ENCODE results near the gene OCIAD2. TPM values are rescaled to one million over a fixed set of nuclear protein-coding genes. Genes with fewer than 3 reads are reported as not detected.

The OCIAD2 gene
- total RNA-seq, 1 experiment from 2014 or later, result 82.7 TPM

DNA sequence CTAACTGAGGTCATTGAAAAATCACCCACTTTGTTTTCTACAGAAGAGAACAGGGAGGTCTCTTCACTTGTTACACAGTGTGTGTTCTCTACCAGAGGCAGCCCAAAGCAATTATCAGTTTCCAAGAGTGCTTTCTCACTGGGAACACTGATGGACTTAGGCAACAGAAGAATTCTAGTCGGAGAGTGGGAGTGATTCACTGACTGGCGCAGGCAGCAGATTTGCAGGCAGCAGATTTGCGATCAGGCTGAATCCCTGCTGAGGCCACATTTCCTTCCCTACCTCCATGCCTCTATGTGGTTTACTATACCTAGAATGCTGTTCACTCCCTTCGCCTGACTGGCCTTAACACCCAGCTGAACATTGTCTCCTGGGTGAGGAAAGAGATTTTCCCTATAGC lies 6.6 kb downstream of the OCIAD2 start (continued):
- no peak for TF ChIP-seq E2F1 (CRISPR knock-in tag; IDR thresholded peaks at IDR 0.05)
- TF ChIP-seq MYBL2 (CRISPR knock-in tag; IDR thresholded peaks at IDR 0.05), result no peak
- TF ChIP-seq ELF4 (CRISPR knock-in tag; IDR thresholded peaks at IDR 0.05; ENCODE audit: low read depth), result no peak

GRCh38 chr4:48899432-48899749 lies 7.2 kb downstream of the OCIAD2 start:
- no peaks in the 10 kb centered on the region for H3K4me1 Mint-ChIP-seq
- DNase-seq (ENCODE audit: low spot score) (no peak), ATAC-seq (no peak)
- no peaks in the 10 kb centered on the region for H3K9me3 Mint-ChIP-seq
- H3K4me3 Mint-ChIP-seq, result no peak overlapping the region
- TF ChIP-seq STAT6 (CRISPR knock-in tag; conservative IDR thresholded peaks at IDR 0.05; ENCODE audit: low read depth), result no peak
- TF ChIP-seq PRRX2 (CRISPR knock-in tag; IDR thresholded peaks at IDR 0.05), result no peak
- TF ChIP-seq USF2 (CRISPR knock-in tag; IDR thresholded peaks at IDR 0.05), result no peak
- TF ChIP-seq GRHL2 (CRISPR knock-in tag; IDR thresholded peaks at IDR 0.05; ENCODE audit: insufficient replicate concordance, severe bottlenecking), result no peak
- no peak for TF ChIP-seq ATF1 (CRISPR knock-in tag; IDR thresholded peaks at IDR 0.05)
- no peak for TF ChIP-seq GABPB1 (CRISPR knock-in tag; IDR thresholded peaks at IDR 0.05)
- no peak for TF ChIP-seq ESRRA (CRISPR knock-in tag; IDR thresholded peaks at IDR 0.05; ENCODE audit: borderline replicate concordance)
- CTCF ChIA-PET, result no interaction called here
- no peak overlapping the region for H3K27ac Mint-ChIP-seq
- peaks cover 73% of the 10 kb centered on the region for H3K36me3 Mint-ChIP-seq
- H3K27me3 Mint-ChIP-seq (ENCODE audit: low read depth), result no peaks in the 10 kb centered on the region
- POLR2A ChIA-PET, result no interaction called here

- H3K4me1 Mint-ChIP-seq, result no peaks in the 10 kb centered on the region
- TF ChIP-seq ZBTB43 (CRISPR knock-in tag; IDR thresholded peaks at IDR 0.05) (no peak), CBFB (CRISPR knock-in tag; IDR thresholded peaks at IDR 0.05; ENCODE audit: low read depth) (no peak), SP1 (CRISPR knock-in tag; conservative IDR thresholded peaks at IDR 0.05) (no peak), ZNF317 (CRISPR knock-in tag; IDR thresholded peaks at IDR 0.05; ENCODE audit: borderline replicate concordance, low read depth) (no peak), IRF1 (CRISPR knock-in tag; IDR thresholded peaks at IDR 0.05) (no peak), SMAD4 (CRISPR knock-in tag; IDR thresholded peaks at IDR 0.05) (no peak)
- TF ChIP-seq, protein P1, sequence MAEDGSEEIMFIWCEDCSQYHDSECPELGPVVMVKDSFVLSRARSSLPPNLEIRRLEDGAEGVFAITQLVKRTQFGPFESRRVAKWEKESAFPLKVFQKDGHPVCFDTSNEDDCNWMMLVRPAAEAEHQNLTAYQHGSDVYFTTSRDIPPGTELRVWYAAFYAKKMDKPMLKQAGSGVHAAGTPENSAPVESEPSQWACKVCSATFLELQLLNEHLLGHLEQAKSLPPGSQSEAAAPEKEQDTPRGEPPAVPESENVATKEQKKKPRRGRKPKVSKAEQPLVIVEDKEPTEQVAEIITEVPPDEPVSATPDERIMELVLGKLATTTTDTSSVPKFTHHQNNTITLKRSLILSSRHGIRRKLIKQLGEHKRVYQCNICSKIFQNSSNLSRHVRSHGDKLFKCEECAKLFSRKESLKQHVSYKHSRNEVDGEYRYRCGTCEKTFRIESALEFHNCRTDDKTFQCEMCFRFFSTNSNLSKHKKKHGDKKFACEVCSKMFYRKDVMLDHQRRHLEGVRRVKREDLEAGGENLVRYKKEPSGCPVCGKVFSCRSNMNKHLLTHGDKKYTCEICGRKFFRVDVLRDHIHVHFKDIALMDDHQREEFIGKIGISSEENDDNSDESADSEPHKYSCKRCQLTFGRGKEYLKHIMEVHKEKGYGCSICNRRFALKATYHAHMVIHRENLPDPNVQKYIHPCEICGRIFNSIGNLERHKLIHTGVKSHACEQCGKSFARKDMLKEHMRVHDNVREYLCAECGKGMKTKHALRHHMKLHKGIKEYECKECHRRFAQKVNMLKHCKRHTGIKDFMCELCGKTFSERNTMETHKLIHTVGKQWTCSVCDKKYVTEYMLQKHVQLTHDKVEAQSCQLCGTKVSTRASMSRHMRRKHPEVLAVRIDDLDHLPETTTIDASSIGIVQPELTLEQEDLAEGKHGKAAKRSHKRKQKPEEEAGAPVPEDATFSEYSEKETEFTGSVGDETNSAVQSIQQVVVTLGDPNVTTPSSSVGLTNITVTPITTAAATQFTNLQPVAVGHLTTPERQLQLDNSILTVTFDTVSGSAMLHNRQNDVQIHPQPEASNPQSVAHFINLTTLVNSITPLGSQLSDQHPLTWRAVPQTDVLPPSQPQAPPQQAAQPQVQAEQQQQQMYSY (CRISPR knock-in tag; IDR thresholded peaks at IDR 0.05), result no peak
- peaks cover 73% of the 10 kb centered on the region for H3K36me3 Mint-ChIP-seq
- no peak for DNase-seq (ENCODE audit: low spot score)
- POLR2A ChIA-PET, result no interaction called here
- no peaks in the 10 kb centered on the region for H3K27me3 Mint-ChIP-seq (ENCODE audit: low read depth)
- H3K4me3 Mint-ChIP-seq, result no peak overlapping the region
- ATAC-seq, result no peak
- no peaks in the 10 kb centered on the region for H3K9me3 Mint-ChIP-seq
- no peak overlapping the region for H3K27ac Mint-ChIP-seq
- CTCF ChIA-PET, result interaction anchor here (0.6 to 1.4 kb wide), 2 partner anchors 8 to 46 kb away, joined by 3 to 5 read pairs; partner anchors contain the start of gene OCIAD2
Observed at GRCh38 chr4:48898733-48899431, 7.7 kb downstream of the OCIAD2 start.
